ENCODE data around the gene POM121C. TPM values are rescaled to one million over a fixed set of nuclear protein-coding genes. Genes with fewer than 3 reads are reported as not detected.
"Not testable (repeated sequence)": the region's sequence is repeated elsewhere in the genome, so short reads cannot be mapped to it uniquely, and the experiment has no call there.

Gene POM121C
- 17.0 and 19.9 TPM in 2 replicates for total RNA-seq (2014; rRNA removed; shearing (Covaris generic))
- total RNA-seq (2022): 97.4 and 101 TPM in 2 replicates
- Bru-seq, nascent RNA: percentile 80 among the genes with signal in this experiment
- percentile 89 among the genes with signal in this experiment for BruChase-seq, experiment 1, labeled RNA remaining after a 6-hour chase
- percentile 88 among the genes with signal in this experiment for BruChase-seq, experiment 2, labeled RNA remaining after a 2-hour chase
- long read RNA-seq, full-length matches to known transcripts: 3 of 186 reads
- long read RNA-seq, partial matches to known transcripts: 163 of 186 reads
- long read RNA-seq, other reads (novel, unspliced or antisense): 20 of 186 reads

- DNase-seq (ENCODE audit: low spot score): peak; percentile 95
- BruUV-seq (replicated peaks); H3K4me1 ChIP-seq (ENCODE audit: insufficient read depth, low read length, poor library complexity, severe bottlenecking); CTCF ChIA-PET (ENCODE audit: unreplicated experiment); H4K20me1 ChIP-seq (ENCODE audit: insufficient read depth, low read length); POLR2A ChIA-PET; H3K9me3 ChIP-seq (ENCODE audit: low read length); H3K9me2 ChIP-seq (ENCODE audit: insufficient read depth, low read length): not testable (repeated sequence)
- Histone ChIP-seq H3K27ac (ENCODE audit: low read depth, low read length, poor library complexity, severe bottlenecking) (peak within 1 kb of the TSS; percentile 41), H2AFZ (ENCODE audit: low read length) (peak within 1 kb of the TSS; percentile 70), H3K79me2 (ENCODE audit: insufficient read depth, low read depth, low read length) (peaks cover 20% of the 10 kb centered on the region; the same call in 1 of the 2 replicates), H3K4me2 (ENCODE audit: low read length) (peak within 1 kb of the TSS; percentile 62), H3K36me3 (ENCODE audit: insufficient read depth, low read length) (peaks cover 18% of the 10 kb centered on the region), H3K4me3 (ENCODE audit: low read depth, low read length, poor library complexity, severe bottlenecking) (peak within 1 kb of the TSS; percentile 80)
- intact Hi-C loops (cut with micrococcal nuclease; ENCODE audit: unreplicated experiment): loop anchor here (5.0 kb wide), 1 partner anchor 41 kb away; no protein-coding TSS in a partner anchor
These were observed at the start of gene POM121C for GRCh38 chr7:75485979-75486643. TSS of gene POM121C (minus strand) at chr7:75486299. CDS start at chr7:75441496, 44,803 bp downstream.

GRCh38 chr7:75534727-75535307 lies 48.7 kb upstream of the POM121C start:
- no peaks in the 10 kb centered on the region for H4K20me1 ChIP-seq (ENCODE audit: insufficient read depth, low read length)
- H2AFZ ChIP-seq (ENCODE audit: low read length): no peak overlapping the region
- intact Hi-C loops (cut with micrococcal nuclease; ENCODE audit: unreplicated experiment): no loop called here
- no peak overlapping the region for H3K4me3 ChIP-seq (ENCODE audit: low read depth, low read length, poor library complexity, severe bottlenecking)
- ChIA-PET POLR2A (interaction anchor here (0.7 kb wide), 1 partner anchor 130 kb away, joined by 5 read pairs; no protein-coding TSS in a partner anchor), CTCF (ENCODE audit: unreplicated experiment) (no interaction called here)
- no peak for DNase-seq (ENCODE audit: low spot score)
- H3K9me2 ChIP-seq (ENCODE audit: insufficient read depth, low read length): no peaks in the 10 kb centered on the region
- H3K9me3 ChIP-seq (ENCODE audit: low read length): no peaks in the 10 kb centered on the region
- no peaks in the 10 kb centered on the region for H3K79me2 ChIP-seq (ENCODE audit: insufficient read depth, low read depth, low read length)
- no peak overlapping the region for H3K4me2 ChIP-seq (ENCODE audit: low read length)
- TF ChIP-seq CTCF (conservative IDR thresholded peaks at IDR 0.05; ENCODE audit: low read length) (no peak), EZH2phosphoT487 (IDR thresholded peaks at IDR 0.05; ENCODE audit: borderline replicate concordance, low read depth, low read length) (no peak)
- H3K27ac ChIP-seq (ENCODE audit: low read depth, low read length, poor library complexity, severe bottlenecking): no peak overlapping the region
- no peaks in the 10 kb centered on the region for H3K4me1 ChIP-seq (ENCODE audit: insufficient read depth, low read length, poor library complexity, severe bottlenecking)
- TSS peak; percentile 57 for BruUV-seq (replicated peaks)
- peaks cover 7% of the 10 kb centered on the region; the same call in 1 of the 2 replicates for H3K36me3 ChIP-seq (ENCODE audit: insufficient read depth, low read length)

- Histone ChIP-seq H3K4me2 (ENCODE audit: low read length) (no peak overlapping the region), H3K27ac (ENCODE audit: low read depth, low read length, poor library complexity, severe bottlenecking) (no peak overlapping the region), H2AFZ (ENCODE audit: low read length) (no peak overlapping the region), H3K9me3 (ENCODE audit: low read length) (no peaks in the 10 kb centered on the region), H4K20me1 (ENCODE audit: insufficient read depth, low read length) (no peaks in the 10 kb centered on the region), H3K4me3 (ENCODE audit: low read depth, low read length, poor library complexity, severe bottlenecking) (no peak overlapping the region), H3K79me2 (ENCODE audit: insufficient read depth, low read depth, low read length) (no peaks in the 10 kb centered on the region), H3K36me3 (ENCODE audit: insufficient read depth, low read length) (peaks cover 7% of the 10 kb centered on the region; the same call in 1 of the 2 replicates), H3K9me2 (ENCODE audit: insufficient read depth, low read length) (no peaks in the 10 kb centered on the region), H3K4me1 (ENCODE audit: insufficient read depth, low read length, poor library complexity, severe bottlenecking) (no peaks in the 10 kb centered on the region)
- BruUV-seq (replicated peaks): no TSS peak
- POLR2A ChIA-PET: no interaction called here
- CTCF ChIA-PET (ENCODE audit: unreplicated experiment): no interaction called here
- no peak for DNase-seq (ENCODE audit: low spot score)
- TF ChIP-seq CTCF (conservative IDR thresholded peaks at IDR 0.05; ENCODE audit: low read length): no peak
- no peak for TF ChIP-seq EZH2phosphoT487 (IDR thresholded peaks at IDR 0.05; ENCODE audit: borderline replicate concordance, low read depth, low read length)
- intact Hi-C loops (cut with micrococcal nuclease; ENCODE audit: unreplicated experiment): no loop called here
These were observed 47.8 kb upstream of the POM121C start for GRCh38 chr7:75533926-75534325.

Measured in OCI-LY7 (cell line).